Activated CD4-positive, alpha-beta T cell treated with anti-CD3 and anti-CD28 coated beads for 36 hours (primary cell): ENCODE results near the gene METTL15. TPM values are rescaled to one million over a fixed set of nuclear protein-coding genes. Genes with fewer than 3 reads are reported as not detected.
"Not testable (repeated sequence)": the region's sequence is repeated elsewhere in the genome, so short reads cannot be mapped to it uniquely, and the experiment has no call there.

Experiments used
- ATAC-seq: fragments of 200-7000 bp; cut with Tn5 transposase; one replicate; pipeline ENCODE4 v1.10.0; 2021; ENCODE audit warnings: mild to moderate bottlenecking, moderate library complexity
- CTCF ChIA-PET: fragments of 350-600 bp; sonication (Branson Sonifier 250); formaldehyde crosslinking; loops from one replicate; lab custom pipeline; 2021; ENCODE audit warnings: antibody characterized with exemption; lab: Charles Lee
- POLR2A ChIA-PET: fragments of 350-600 bp; sonication (Branson Sonifier 250); formaldehyde crosslinking; loops from one replicate; lab custom pipeline; 2021; ENCODE audit warnings: antibody characterized with exemption, inconsistent platforms; lab: Charles Lee
- DNase-seq: peaks from one replicate; pipeline ENCODE4 v3.0.0-alpha.2; 2020
- H3K27ac Mint-ChIP-seq: one replicate; pipeline ENCODE4 v1.8.0; 2021; ENCODE audit warnings: mixed read lengths
- H3K27me3 Mint-ChIP-seq: one replicate; pipeline ENCODE4 v1.8.0; 2021; ENCODE audit warnings: mixed read lengths
- H3K36me3 Mint-ChIP-seq: one replicate; pipeline ENCODE4 v1.8.0; 2021; ENCODE audit warnings: low read depth, mixed read lengths
- H3K4me1 Mint-ChIP-seq: one replicate; pipeline ENCODE4 v1.8.0; 2021; ENCODE audit warnings: mixed read lengths
- H3K4me3 Mint-ChIP-seq: one replicate; pipeline ENCODE4 v1.8.0; 2021; ENCODE audit warnings: mild to moderate bottlenecking, moderate library complexity, mixed read lengths
- H3K9me3 Mint-ChIP-seq: one replicate; pipeline ENCODE4 v1.8.0; 2021; ENCODE audit warnings: low read depth, mixed read lengths
- intact Hi-C, 2 experiments: fragments of 100-400 bp; cut with DNase I in 1 of 2; cut with micrococcal nuclease in 1 of 2; formaldehyde crosslinking; loops; one replicate each; pipeline versions ENCODE4 v1.14.2 to v1.15.1; 2022 to 2024; cut with DNase I, micrococcal nuclease
- total RNA-seq, 2 experiments: library from RNA; stranded (reverse); gene quantifications; one replicate each; pipeline ENCODE4 v1.2.3, GENCODE V29; 2021

Gene METTL15
- total RNA-seq, 2 experiments from 2014 or later, result 13.0 to 16.0 TPM

DNA sequence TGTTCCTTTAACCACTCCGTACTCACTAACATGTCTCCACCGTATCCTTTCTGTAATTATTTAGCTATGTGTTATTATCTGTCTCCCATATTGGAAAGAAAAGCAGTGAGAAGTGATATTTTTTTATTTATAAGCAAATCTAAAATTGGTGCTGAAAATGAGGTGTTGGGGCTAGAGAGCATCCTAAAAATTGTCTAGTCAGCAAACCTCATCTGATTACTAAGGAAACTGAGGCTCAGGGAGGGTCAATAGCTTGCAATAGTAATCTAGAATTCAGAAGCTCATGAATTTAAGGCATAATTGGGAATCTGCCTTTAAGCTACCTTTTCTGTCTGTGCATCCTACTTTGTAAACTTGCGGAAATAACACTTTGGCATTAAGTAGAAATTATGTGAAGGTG lies 190.0 kb downstream of the METTL15 start:
- H3K27ac Mint-ChIP-seq, result no peak overlapping the region
- POLR2A ChIA-PET, result no interaction called here
- peaks cover 42% of the 10 kb centered on the region for H3K36me3 Mint-ChIP-seq
- ATAC-seq (no peak), DNase-seq (no peak)
- no peaks in the 10 kb centered on the region for H3K4me1 Mint-ChIP-seq
- no peak overlapping the region for H3K4me3 Mint-ChIP-seq
- H3K9me3 Mint-ChIP-seq, result no peaks in the 10 kb centered on the region
- CTCF ChIA-PET, result no interaction called here
- no peaks in the 10 kb centered on the region for H3K27me3 Mint-ChIP-seq
- intact Hi-C loops, result no loop called here

GRCh38 chr11:28303477-28304191 lies 195.4 kb downstream of the METTL15 start:
- ATAC-seq (no peak), DNase-seq (no peak)
- Mint-ChIP-seq H3K9me3 (no peaks in the 10 kb centered on the region), H3K27ac (no peak overlapping the region), H3K36me3 (peaks cover 33% of the 10 kb centered on the region), H3K4me3 (no peak overlapping the region), H3K27me3 (no peaks in the 10 kb centered on the region), H3K4me1 (no peaks in the 10 kb centered on the region)
- intact Hi-C loops, result no loop called here
- POLR2A ChIA-PET, result no interaction called here
- CTCF ChIA-PET, result no interaction called here

GRCh38 chr11:28315440-28315839 lies 207.3 kb downstream of the METTL15 start:
- H3K27ac Mint-ChIP-seq, result no peak overlapping the region
- ChIA-PET POLR2A (no interaction called here), CTCF (no interaction called here)
- no peak overlapping the region for H3K4me3 Mint-ChIP-seq
- H3K9me3 Mint-ChIP-seq, result no peaks in the 10 kb centered on the region
- H3K4me1 Mint-ChIP-seq, result no peaks in the 10 kb centered on the region
- ATAC-seq (no peak), DNase-seq (no peak)
- intact Hi-C loops, result no loop called here
- peaks cover 37% of the 10 kb centered on the region for H3K36me3 Mint-ChIP-seq
- no peaks in the 10 kb centered on the region for H3K27me3 Mint-ChIP-seq

DNA sequence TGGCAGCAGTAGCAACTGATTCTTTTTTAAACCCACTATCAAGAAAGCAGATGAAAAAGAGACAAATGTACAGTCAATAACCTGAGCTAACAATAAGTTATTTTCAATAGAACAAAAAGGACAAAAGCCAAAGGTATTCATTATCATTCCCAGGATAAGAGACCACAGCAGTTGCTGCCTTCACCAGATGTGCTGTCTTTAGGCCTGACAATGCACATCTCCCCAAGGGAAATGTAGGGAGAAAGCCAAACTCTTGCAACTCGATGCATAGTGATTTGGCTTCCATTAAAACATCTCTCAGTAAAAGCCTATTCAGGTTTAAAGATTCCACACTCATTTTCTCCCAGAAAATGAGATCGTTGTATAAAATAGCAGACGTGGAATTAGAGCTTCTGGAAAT lies 210.7 kb downstream of the METTL15 start:
- Mint-ChIP-seq H3K27me3 (no peaks in the 10 kb centered on the region), H3K36me3 (peaks cover 28% of the 10 kb centered on the region), H3K27ac (no peak overlapping the region), H3K4me3 (no peak overlapping the region), H3K9me3 (no peaks in the 10 kb centered on the region), H3K4me1 (no peaks in the 10 kb centered on the region)
- intact Hi-C loops, result no loop called here
- DNase-seq, result no peak
- CTCF ChIA-PET, result interaction anchor here (1.0 kb wide), 1 partner anchor 10 kb away, joined by 4 read pairs; no protein-coding TSS in a partner anchor
- ATAC-seq, result no peak
- POLR2A ChIA-PET, result no interaction called here

- no peaks in the 10 kb centered on the region for H3K27me3 Mint-ChIP-seq
- ChIA-PET CTCF (no interaction called here), POLR2A (no interaction called here)
- no peak for ATAC-seq
- no peaks in the 10 kb centered on the region for H3K4me1 Mint-ChIP-seq
- intact Hi-C loops, result no loop called here
- H3K9me3 Mint-ChIP-seq, result no peaks in the 10 kb centered on the region
- H3K36me3 Mint-ChIP-seq, result peaks cover 7% of the 10 kb centered on the region
- H3K4me3 Mint-ChIP-seq, result no peak overlapping the region
- H3K27ac Mint-ChIP-seq, result no peak overlapping the region
- DNase-seq, result no peak
These were observed 215.4 kb downstream of the METTL15 start for GRCh38 chr11:28323621-28324020.

GRCh38 chr11:28332393-28332792 lies 224.2 kb downstream of the METTL15 start:
- CTCF ChIA-PET, H3K36me3 Mint-ChIP-seq, DNase-seq, H3K4me1 Mint-ChIP-seq, H3K4me3 Mint-ChIP-seq, H3K9me3 Mint-ChIP-seq, H3K27ac Mint-ChIP-seq, intact Hi-C loops, H3K27me3 Mint-ChIP-seq, POLR2A ChIA-PET: not testable (repeated sequence)
- ATAC-seq, result peak; percentile 97

DNA sequence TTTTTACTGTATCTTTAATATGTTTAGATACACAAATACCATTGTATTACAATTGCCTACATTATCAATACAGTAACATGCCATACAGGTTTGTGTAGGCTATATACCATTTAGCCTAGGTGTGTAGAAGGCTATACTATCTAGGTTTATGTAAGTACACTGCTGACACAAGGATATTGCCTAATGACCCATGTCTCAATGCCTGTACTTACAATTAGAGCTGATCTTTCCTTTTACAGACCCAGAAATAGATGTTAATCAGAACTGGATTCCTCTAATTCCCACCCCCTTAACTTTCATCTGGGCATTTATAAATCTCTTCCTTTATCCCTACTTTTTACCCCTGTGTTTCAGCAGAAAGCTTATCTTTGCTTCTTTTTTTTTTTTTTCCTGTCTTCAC lies 229.5 kb downstream of the METTL15 start:
- intact Hi-C loops, result no loop called here
- H3K27me3 Mint-ChIP-seq, result no peaks in the 10 kb centered on the region
- peaks cover 6% of the 10 kb centered on the region for H3K36me3 Mint-ChIP-seq
- peaks cover 21% of the 10 kb centered on the region for H3K9me3 Mint-ChIP-seq
- H3K27ac Mint-ChIP-seq, result no peak overlapping the region
- ATAC-seq (no peak), DNase-seq (no peak)
- ChIA-PET POLR2A (no interaction called here), CTCF (no interaction called here)
- H3K4me3 Mint-ChIP-seq, result no peak overlapping the region
- no peaks in the 10 kb centered on the region for H3K4me1 Mint-ChIP-seq

GRCh38 chr11:28338371-28338770 lies 230.2 kb downstream of the METTL15 start:
- intact Hi-C loops, result no loop called here
- CTCF ChIA-PET, result no interaction called here
- no peaks in the 10 kb centered on the region for H3K4me1 Mint-ChIP-seq
- no peak for ATAC-seq
- H3K27ac Mint-ChIP-seq, result no peak overlapping the region
- H3K9me3 Mint-ChIP-seq, result peaks cover 21% of the 10 kb centered on the region
- POLR2A ChIA-PET, result no interaction called here
- H3K27me3 Mint-ChIP-seq, result no peaks in the 10 kb centered on the region
- no peak for DNase-seq
- H3K36me3 Mint-ChIP-seq, result peaks cover 6% of the 10 kb centered on the region
- no peak overlapping the region for H3K4me3 Mint-ChIP-seq

GRCh38 chr11:28339488-28339887 lies 231.3 kb downstream of the METTL15 start:
- no peak for ATAC-seq
- Mint-ChIP-seq H3K4me1 (no peaks in the 10 kb centered on the region), H3K27me3 (no peaks in the 10 kb centered on the region), H3K4me3 (no peak overlapping the region), H3K36me3 (peaks cover 6% of the 10 kb centered on the region), H3K27ac (no peak overlapping the region), H3K9me3 (peaks cover 21% of the 10 kb centered on the region)
- ChIA-PET POLR2A (no interaction called here), CTCF (no interaction called here)
- DNase-seq, result no peak
- intact Hi-C loops, result no loop called here

DNA sequence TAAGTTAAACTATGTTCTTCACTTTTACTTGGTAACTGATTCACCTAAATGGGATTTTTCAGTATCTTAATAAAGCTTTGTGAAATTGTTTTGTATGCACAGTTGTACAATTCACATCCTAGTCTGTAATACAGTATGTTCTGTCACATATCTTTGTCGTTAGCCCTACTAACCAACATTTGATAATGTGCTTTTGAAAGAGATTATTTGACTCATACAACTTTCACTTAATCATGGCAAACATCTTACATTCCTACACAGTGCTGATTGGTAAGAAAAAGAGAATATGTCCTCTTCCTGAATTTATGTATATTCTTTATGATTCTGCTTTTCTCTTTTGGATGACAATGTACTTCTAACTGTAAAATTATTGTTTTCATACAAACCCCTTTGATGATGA lies 234.5 kb downstream of the METTL15 start:
- Mint-ChIP-seq H3K36me3 (peaks cover 6% of the 10 kb centered on the region), H3K27ac (no peak overlapping the region), H3K9me3 (peaks cover 21% of the 10 kb centered on the region), H3K27me3 (no peaks in the 10 kb centered on the region), H3K4me3 (no peak overlapping the region), H3K4me1 (no peaks in the 10 kb centered on the region)
- intact Hi-C loops, result no loop called here
- ChIA-PET CTCF (interaction anchor here (0.7 kb wide), 1 partner anchor 366 kb away, joined by 3 read pairs; no protein-coding TSS in a partner anchor), POLR2A (no interaction called here)
- DNase-seq, result no peak
- ATAC-seq, result no peak

GRCh38 chr11:28343304-28344233 lies 235.4 kb downstream of the METTL15 start:
- POLR2A ChIA-PET, result no interaction called here
- Mint-ChIP-seq H3K4me3 (no peak overlapping the region), H3K4me1 (no peaks in the 10 kb centered on the region), H3K9me3 (peaks cover 17% of the 10 kb centered on the region), H3K27me3 (no peaks in the 10 kb centered on the region), H3K36me3 (peaks cover 6% of the 10 kb centered on the region), H3K27ac (no peak overlapping the region)
- CTCF ChIA-PET, result interaction anchor here (0.7 kb wide), 2 partner anchors 365 to 835 kb away, joined by 3 to 4 read pairs; no protein-coding TSS in a partner anchor
- DNase-seq (no peak), ATAC-seq (no peak)
- intact Hi-C loops, result no loop called here

GRCh38 chr11:28346209-28346608 lies 238.0 kb downstream of the METTL15 start:
- Mint-ChIP-seq H3K4me3 (no peak overlapping the region), H3K4me1 (no peaks in the 10 kb centered on the region), H3K27me3 (no peaks in the 10 kb centered on the region), H3K36me3 (no peaks in the 10 kb centered on the region), H3K9me3 (peaks cover 3% of the 10 kb centered on the region), H3K27ac (no peak overlapping the region)
- ATAC-seq (no peak), DNase-seq (no peak)
- POLR2A ChIA-PET, result no interaction called here
- intact Hi-C loops, result no loop called here
- CTCF ChIA-PET, result no interaction called here
